RPMI8226 (cell line): ENCODE measurements around the gene MSX1.
A peak's percentile ranks its signal among the peaks of the same experiment; 100 is the strongest.
"Not testable (repeated sequence)": the region's sequence is repeated elsewhere in the genome, so short reads cannot be mapped to it uniquely, and the experiment has no call there.

ENCODE experiments used
- DNase-seq: peaks from one replicate; pipeline ENCODE4 v3.0.0-alpha.2; 2015

MSX1 gene

GRCh38 chr4:4859325-4859798, at the start of gene MSX1:
TSS of gene MSX1 (plus strand) at chr4:4859665. CDS start at chr4:4859900, 235 bp downstream.
- peak; percentile 69 for DNase-seq

GRCh38 chr4:4810092-4810774, 49.2 kb upstream of the MSX1 start:
- DNase-seq: no peak

- DNase-seq: no peak
These were observed 48.7 kb upstream of the MSX1 start for GRCh38 chr4:4810778-4811177.

- no peak for DNase-seq
These were observed 47.2 kb upstream of the MSX1 start for GRCh38 chr4:4812145-4812794.

GRCh38 chr4:4818415-4819212, 40.9 kb upstream of the MSX1 start:
- no peak for DNase-seq

GRCh38 chr4:4819213-4819606, 40.3 kb upstream of the MSX1 start:
- no peak for DNase-seq

GRCh38 chr4:4820261-4820660, 39.2 kb upstream of the MSX1 start:
- DNase-seq: no peak

- no peak for DNase-seq
These were observed 38.7 kb upstream of the MSX1 start for GRCh38 chr4:4820739-4821138.

- DNase-seq: no peak
These were observed 37.9 kb upstream of the MSX1 start for GRCh38 chr4:4821577-4821976.

GRCh38 chr4:4822286-4822685, 37.2 kb upstream of the MSX1 start:
- not testable (repeated sequence) for DNase-seq

GRCh38 chr4:4823621-4824162, 35.8 kb upstream of the MSX1 start:
- DNase-seq: no peak

- no peak for DNase-seq
These were observed 35.2 kb upstream of the MSX1 start for GRCh38 chr4:4824232-4824631.

- no peak for DNase-seq
These were observed 34.0 kb upstream of the MSX1 start for GRCh38 chr4:4825431-4825830.

GRCh38 chr4:4829837-4830236, 29.6 kb upstream of the MSX1 start:
- no peak for DNase-seq

- no peak for DNase-seq
These were observed 28.2 kb upstream of the MSX1 start for GRCh38 chr4:4831266-4831665.

GRCh38 chr4:4831825-4832224, 27.6 kb upstream of the MSX1 start:
- DNase-seq: no peak

GRCh38 chr4:4836044-4836443, 23.4 kb upstream of the MSX1 start:
- DNase-seq: no peak

GRCh38 chr4:4837316-4837715, 22.1 kb upstream of the MSX1 start:
- no peak for DNase-seq

- no peak for DNase-seq
These were observed 21.2 kb upstream of the MSX1 start for GRCh38 chr4:4838051-4838935.

- no peak for DNase-seq
These were observed 20.3 kb upstream of the MSX1 start for GRCh38 chr4:4838936-4839810.

- no peak for DNase-seq
These were observed 19.1 kb upstream of the MSX1 start for GRCh38 chr4:4840351-4840750.
